ENCODE measurements around the gene H2BK1. TPM values are rescaled to one million over a fixed set of nuclear protein-coding genes. Genes with fewer than 3 reads are reported as not detected.

H2BK1 gene
- total RNA-seq, 1 donor from 2014 or later, result not detected

DNA sequence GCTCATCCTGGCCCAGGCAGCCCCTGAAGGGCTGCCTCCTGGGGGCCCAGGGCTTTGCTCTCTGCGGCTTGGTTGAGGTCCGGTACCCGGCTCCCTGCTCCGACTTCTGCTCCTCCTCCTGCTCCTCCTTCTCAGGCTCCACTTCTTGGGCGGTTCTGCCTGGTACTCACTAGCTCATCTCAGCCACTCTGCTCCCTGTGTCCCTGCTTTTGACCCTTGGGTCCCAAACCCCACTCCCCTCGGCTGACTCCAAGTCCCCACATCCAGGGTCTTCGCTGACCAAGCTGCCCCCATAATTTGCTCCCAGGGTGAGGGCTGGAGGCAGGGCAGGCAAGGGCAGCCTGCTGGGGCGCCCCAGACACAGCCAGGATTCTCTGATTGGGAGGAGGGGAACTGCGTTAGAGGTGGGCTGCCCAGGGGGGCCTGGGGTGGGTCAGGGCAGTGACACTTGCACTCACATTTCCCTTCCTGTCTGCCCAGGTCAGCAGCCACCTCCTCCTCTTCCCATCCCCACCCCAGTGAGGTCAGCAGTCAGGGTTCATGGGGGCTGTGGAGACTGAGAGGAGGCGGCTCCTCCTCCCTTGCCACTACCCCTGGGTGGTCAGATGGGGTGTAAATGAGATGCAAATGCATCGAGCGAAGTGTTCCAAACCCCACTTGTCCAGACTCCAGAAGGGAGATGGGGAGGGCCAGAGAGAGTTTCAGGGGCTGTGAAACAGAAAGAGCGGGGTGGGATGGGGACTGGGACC, 36.0 kb upstream of the H2BK1 start:
- intact Hi-C loops (cut with micrococcal nuclease), result no loop called here
- DNase-seq, result peak; percentile 30
- ATAC-seq, result no peak

DNA sequence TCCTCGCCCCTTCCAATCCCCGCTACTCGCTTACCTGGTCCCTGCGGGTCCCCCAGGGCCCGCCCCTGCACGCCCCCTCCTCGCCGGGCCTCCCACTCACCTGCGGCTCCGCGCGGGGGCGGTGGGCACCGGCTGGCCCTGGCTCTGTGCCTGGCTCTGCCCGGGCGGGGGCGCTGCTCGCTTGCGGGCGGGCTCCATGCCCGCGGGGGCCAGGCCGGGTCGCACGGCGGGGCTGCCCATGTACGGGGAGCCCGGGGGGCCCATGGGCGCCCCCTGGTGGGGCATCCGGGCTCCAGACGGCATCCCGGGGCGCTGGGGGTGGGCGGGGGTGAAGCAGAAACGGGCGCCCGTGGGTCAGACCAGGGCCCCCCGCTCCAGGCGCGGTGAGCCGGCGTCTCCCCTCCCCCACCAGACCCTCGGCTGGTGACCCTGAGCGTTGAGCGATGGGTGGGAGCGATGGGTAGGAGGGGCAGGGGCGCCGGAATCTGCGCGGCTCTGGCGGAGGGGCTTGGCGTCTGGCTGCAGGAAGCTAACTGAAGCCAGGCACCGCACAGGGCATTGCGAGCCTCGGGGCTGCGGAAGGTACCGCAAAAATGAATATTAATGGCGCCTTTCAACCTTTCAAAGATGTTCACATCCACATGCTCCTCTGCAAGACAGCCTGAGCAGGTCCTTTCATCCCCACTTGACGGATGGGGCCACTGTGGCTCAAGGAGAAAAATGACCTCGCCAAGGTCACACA, 35.2 kb upstream of the H2BK1 start:
- intact Hi-C loops (cut with micrococcal nuclease), result no loop called here
- ATAC-seq (peak; percentile 4), DNase-seq (peak; percentile 75)

DNA sequence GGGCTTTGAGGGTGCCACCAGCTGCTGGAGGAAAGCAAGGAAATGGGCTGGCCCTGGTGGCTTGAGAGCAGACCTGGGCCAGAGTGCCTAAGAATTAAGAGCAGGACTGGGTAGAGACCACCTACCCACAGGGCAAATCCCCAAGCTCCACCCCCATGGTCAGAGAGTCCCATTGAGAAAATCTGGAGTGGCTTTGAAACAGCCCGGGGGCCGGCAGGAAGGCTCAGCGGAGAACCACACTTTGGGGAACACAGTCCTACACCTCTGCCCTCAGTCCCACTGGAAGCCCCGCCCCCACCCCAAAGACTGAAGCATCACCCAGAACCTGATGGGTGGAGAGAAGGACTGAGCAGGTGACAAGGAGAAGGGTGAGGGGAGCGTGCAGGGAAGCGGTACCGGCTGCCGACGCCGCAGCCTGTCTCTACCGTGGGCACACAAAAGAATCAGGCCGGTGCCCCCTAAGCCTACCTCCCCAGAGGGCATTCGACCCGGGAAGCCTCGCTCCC, 34.6 kb upstream of the H2BK1 start:
- ATAC-seq, result no peak
- intact Hi-C loops (cut with micrococcal nuclease), result no loop called here
- DNase-seq, result no peak

DNA sequence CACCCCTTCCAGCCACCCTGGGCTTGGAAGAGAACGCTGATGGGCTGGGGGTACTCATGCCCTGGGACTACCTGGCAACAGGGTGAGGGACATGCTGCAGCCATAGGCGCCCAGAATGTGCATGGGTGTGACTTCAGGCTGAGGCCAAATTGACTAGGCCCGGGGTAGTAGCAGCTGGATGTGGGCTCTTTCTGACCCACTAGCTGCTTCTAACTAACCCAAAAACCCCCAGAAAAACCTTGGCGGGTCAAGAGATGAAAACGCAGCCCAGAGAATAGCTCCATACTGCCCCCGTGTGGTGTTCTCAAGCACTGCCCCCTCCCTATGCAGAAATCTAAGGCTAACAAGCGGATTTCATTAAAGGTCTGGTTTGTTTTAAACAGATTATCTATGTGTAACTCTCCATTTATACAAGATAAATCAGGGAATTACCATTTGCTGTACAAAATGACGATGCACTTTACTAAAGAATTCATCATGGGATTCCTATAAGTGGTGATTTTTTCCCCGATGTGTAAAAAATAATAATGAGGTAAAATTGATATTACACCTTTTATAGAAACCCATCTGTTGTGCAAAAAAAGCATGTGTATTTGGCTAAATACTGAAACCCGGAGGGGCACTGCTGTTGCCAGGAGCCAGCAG, 34.0 kb upstream of the H2BK1 start:
- peak; percentile 56 for DNase-seq
- no peak for ATAC-seq
- intact Hi-C loops (cut with micrococcal nuclease), result no loop called here

DNA sequence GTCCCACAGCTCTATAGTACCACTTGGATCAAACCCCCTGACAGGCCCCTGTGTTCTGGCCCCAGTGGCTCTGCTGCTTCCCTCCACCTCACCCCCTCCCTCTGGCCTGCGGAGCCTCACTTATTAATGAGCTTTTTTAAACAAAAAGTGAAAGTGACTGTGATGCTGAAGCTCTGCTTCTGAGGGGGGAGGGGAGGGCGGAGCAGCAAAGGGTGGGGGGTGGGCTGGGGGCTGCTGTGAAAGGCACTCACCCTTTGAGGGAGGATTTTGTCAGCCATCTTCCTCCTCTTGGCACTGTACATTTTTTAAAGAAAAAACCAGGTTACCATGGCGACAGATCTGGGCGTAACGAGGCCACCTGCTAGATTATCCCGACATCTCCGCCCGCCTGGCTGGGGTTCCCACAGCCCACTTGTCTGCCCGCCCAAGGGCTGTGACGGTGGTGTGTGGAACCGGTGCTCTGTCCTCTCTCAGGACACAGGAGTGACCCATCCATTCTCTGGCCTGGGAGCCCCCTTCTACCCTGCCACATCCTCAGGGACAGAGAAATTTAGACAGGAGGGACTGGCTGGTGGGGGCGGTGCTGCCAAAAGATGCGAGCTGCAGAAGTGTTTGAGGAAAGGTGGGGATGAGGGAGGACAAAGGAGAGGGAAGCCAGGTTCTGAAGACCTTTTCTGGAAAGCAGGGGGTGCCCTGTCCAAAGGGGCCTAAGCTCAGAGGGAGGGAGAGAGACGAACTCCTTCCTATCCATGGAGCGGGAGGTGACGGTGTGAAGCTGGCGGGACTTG, 33.3 kb upstream of the H2BK1 start:
- ATAC-seq (no peak), DNase-seq (peak; percentile 33)
- intact Hi-C loops (cut with micrococcal nuclease), result no loop called here

DNA sequence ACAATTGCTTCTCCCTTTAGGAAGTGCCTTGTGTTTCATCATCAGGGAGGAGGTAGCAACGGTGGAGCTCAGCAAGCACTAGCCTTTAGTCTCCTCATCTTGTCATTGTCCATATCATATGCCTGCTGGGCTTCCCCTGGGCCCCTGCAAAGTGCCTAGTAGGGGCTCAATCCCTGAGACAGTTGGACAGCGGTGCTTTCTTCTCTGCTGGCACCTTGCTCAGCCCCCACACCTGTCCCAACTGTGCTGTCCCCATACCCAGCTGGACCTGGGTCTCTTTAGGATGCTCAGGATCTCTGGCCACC, 32.7 kb upstream of the H2BK1 start:
- intact Hi-C loops (cut with micrococcal nuclease), result no loop called here
- ATAC-seq (no peak), DNase-seq (no peak)

DNA sequence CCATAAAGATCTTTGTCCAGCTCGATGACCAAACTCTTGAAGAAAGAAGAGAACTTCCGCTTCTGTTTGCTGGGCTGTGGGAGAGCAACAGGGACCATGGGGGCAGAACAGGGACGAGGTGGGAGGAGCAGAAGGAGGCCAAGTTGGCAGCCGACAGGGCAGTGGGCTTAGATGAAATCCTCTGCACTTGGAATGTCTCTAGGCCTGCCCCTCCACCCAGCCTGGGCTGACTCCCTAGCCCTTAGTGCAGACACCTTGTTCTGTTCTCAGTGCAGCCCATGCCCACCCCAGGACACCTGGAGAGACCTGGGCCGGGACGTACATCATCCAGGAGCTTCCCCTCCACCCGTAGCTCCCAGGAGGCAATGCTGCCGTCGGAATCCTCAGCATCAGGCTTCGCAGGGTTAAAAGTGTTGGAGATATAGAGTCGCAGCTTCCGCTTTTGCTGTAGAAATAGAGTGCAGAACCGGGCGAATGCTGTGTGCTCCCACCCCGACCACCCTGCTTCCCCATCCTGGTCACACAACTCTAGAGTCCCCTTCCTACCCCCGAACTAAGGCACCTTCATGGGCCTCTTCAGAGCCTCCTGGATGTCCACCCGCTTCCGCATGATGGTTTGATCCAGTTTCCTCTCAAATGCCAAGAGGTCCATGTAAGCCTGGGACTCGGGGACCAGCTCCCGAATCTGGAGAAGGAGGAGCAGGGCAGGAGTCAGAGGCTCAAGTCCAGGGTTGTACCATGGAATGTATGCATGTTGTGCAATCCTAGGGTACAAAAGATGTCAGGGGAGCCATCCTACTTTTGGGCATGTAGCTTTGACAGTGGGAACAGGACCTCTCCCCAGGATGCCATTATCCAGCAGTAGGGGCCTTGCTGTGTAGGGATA, 32.1 kb upstream of the H2BK1 start:
- intact Hi-C loops (cut with micrococcal nuclease), result no loop called here
- ATAC-seq (no peak), DNase-seq (peak; percentile 12)

DNA sequence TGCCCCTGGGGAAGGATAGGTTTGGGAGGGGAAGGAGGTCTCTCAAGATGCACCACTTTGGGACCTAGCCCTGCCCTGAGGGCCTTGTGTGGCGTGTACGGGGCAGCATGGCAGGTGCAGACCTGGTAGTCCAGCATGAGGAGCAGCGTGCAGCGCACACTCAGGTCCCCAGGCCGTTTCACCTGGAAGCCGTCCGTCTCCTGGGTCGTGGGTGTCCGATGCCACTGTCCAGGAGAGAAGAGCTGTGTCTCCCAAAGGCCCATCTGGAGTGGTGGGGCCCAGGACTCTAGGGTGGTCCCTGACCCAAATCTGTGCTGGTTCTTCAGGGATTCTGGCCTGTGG, 31.4 kb upstream of the H2BK1 start:
- ATAC-seq, result no peak
- intact Hi-C loops (cut with micrococcal nuclease), result no loop called here
- DNase-seq, result peak; percentile 23

DNA sequence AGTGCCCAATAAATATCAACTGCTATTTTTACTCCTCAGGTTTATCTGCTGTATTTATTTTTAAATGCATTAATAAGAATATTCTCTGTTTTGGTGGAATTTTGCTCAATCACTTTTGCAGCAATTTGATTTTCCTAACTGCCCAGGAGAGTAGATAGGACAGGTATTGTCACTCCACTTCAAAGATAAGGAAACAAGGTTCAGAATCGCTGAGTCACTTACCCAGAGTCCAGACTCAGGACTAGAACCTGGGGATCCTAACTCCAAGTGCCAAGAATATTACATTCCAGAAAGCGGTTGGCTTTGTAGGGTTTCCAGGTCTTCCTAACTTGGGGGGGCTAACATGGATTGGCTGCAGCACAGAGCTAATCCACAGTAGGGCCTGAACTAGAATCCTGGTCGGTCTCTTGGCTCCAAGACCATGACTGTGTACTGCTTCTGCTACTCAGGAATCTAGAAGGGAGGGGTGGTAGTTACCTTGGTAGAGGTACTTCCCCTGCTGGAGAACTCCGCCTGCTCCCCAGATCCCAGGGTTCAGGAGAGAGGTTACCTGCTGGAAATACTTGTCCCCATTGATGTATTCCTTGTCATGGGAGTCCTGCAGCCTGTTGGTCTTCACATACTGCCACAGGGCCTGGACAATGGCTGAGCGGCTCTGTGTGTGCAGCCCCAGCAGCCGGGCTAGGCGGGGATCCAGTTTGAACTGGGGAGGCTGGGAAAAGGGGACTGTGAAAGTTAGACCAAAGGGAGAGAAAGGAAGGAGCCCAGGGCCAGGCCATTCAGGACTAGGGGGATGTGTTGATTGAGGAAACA, 30.9 kb upstream of the H2BK1 start:
- ATAC-seq, result no peak
- peak; percentile 16 for DNase-seq
- intact Hi-C loops (cut with micrococcal nuclease), result no loop called here

DNA sequence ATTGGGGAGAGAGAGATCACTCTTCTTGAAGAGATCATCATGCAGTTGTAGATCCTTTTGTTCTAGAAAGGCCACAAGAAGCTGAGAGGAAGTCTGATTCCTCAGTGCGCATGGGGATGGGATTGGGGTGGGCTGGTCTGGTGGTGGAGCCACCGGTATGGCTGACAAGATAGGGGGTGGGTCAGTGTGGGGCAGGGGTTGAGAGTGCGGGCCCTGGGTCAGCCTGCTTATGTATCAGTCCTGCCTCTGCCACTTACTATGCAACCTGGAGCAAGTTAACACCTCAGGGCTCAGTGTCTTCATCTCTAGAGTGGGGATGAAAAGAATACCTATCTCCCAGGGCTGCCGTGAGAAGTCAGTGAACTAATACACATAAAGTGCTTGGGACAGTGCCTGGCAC, 30.2 kb upstream of the H2BK1 start:
- intact Hi-C loops (cut with micrococcal nuclease), result no loop called here
- ATAC-seq (peak; percentile 34), DNase-seq (no peak)

DNA sequence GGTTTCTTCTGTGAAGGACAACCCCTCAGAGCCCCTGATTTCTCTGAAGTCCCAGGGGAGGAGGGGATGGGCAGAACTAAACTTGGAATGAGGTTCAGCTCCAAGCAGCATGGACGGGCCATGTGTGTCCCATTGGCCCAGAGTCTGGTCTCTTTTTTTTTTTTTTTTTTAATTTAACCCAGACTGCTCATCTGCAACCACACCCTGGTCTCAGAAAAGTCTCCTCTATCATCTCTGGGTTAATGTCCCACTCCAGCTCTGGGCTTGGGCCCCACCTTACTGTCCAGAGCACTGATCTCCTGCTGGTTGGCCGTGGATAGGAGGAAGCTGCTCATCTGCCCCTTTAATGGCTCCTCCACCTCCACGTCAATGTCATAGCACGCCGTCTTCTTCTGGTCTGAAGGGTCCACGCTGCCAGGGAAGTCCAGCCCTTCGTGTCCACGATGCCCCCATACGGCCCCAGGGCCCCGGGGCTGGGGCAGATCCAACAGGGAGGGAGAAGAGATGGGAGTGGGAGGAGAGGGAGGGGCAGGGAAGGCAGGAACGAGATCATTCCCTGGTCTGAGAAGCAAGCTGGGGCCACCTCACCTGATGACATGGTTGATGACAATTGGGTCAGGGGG, 29.7 kb upstream of the H2BK1 start:
- DNase-seq, result peak; percentile 17
- ATAC-seq, result no peak
- intact Hi-C loops (cut with micrococcal nuclease), result no loop called here

DNA sequence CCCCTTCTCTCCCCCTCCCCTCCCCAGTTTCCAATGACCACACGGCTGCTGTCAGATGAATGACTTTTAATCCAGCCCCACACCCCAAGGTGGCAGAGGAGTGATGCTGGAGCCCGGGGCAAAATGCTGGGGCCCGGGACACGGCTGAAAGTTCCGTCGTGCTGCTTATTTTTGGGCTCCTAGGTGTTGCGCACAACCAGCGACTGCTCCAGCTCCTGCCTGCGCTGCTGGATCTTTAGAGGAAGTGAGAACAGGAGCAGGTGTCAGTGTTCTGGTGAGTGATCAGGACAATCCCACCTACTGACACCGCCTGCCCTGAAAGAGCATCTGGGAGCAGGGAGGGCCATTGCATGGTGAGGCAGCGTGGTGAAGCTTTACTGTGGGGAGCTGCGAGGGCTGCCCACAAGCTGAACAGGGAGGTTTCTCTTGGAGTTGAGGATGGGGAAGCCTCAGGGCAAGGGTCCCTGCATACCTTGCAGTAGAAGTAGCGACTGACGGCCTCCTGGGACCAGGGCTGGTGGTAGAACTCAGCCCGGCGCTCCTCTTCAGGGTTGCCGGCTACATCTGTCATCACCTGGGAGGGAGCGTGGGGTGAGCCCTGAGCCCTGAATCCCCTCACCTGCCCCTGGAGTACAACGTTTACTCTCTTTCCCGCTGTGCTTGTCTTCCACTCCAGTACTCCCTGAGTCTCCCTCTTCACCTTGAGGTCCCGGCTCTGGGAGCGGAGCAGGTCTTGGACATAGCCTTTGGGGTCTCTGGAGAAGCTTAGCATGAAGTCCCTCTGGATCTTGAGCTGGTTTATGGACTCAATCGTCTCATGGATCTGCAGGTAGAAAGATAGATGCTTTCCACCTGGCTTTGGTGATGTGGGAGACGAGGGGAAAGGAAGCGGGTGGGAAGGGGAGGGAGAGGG, 28.9 kb upstream of the H2BK1 start:
- intact Hi-C loops (cut with micrococcal nuclease), result no loop called here
- ATAC-seq, result no peak

DNA sequence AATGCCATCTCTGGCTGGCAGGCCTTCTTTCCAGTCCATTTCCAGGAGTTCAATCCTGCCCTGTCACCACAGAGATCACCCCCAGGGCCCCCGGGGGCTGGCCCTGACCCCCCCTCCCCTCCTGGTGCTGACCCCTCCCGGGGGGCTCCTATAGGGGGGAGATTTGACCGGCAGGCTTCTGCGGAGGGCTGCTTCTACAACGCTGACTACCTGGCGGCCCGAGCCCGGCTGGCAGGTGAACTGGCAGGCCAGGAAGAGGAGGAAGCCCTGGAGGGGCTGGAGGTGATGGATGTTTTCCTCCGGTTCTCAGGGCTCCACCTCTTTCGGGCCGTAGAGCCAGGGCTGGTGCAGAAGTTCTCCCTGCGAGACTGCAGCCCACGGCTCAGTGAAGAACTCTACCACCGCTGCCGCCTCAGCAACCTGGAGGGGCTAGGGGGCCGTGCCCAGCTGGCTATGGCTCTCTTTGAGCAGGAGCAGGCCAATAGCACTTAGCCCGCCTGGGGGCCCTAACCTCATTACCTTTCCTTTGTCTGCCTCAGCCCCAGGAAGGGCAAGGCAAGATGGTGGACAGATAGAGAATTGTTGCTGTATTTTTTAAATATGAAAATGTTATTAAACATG, 28.0 kb upstream of the H2BK1 start:
- DNase-seq (peak; percentile 29), ATAC-seq (no peak)
- intact Hi-C loops (cut with micrococcal nuclease), result no loop called here

More for the DNA sequence above, 28.9 kb upstream of the H2BK1 start:
- DNase-seq, result peak; percentile 23

DNA sequence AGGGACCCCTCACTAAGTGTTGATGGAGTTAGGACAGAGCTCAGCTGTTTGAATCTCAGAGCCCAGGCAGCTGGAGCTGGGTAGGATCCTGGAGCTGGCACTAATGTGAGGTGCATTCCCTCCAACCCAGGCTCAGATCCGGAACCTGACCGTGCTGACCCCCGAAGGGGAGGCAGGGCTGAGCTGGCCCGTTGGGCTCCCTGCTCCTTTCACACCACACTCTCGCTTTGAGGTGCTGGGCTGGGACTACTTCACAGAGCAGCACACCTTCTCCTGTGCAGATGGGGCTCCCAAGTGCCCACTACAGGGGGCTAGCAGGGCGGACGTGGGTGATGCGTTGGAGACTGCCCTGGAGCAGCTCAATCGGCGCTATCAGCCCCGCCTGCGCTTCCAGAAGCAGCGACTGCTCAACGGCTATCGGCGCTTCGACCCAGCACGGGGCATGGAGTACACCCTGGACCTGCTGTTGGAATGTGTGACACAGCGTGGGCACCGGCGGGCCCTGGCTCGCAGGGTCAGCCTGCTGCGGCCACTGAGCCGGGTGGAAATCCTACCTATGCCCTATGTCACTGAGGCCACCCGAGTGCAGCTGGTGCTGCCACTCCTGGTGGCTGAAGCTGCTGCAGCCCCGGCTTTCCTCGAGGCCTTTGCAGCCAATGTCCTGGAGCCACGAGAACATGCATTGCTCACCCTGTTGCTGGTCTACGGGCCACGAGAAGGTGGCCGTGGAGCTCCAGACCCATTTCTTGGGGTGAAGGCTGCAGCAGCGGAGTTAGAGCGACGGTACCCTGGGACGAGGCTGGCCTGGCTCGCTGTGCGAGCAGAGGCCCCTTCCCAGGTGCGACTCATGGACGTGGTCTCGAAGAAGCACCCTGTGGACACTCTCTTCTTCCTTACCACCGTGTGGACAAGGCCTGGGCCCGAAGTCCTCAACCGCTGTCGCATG, 27.2 kb upstream of the H2BK1 start:
- intact Hi-C loops (cut with micrococcal nuclease), result no loop called here
- no peak for ATAC-seq
- peak; percentile 35 for DNase-seq

DNA sequence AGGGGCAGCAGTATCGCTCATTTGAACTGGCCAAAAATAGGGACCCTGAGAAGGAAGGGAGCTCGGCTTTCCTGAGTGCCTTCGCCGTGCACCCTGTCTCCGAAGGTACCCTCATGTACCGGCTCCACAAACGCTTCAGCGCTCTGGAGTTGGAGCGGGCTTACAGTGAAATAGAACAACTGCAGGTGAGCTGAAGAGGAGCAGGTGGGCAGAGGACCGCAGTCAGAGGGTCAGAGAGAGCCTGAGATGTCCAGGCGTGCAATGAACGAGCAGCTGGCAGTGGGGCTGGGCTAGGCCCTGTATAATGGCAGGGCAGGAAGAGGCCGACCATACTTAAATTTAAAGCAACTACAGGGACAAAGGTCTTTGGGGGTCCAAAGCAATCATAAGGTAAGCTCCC, 26.1 kb upstream of the H2BK1 start:
- intact Hi-C loops (cut with micrococcal nuclease), result no loop called here
- no peak for ATAC-seq
- no peak for DNase-seq
